ENCODE measurements around the gene ZNF445. TPM values are rescaled to one million over a fixed set of nuclear protein-coding genes. Genes with fewer than 3 reads are reported as not detected.
A peak's percentile ranks its signal among the peaks of the same experiment; 100 is the strongest.
"Not testable (repeated sequence)": the region's sequence is repeated elsewhere in the genome, so short reads cannot be mapped to it uniquely, and the experiment has no call there.

The ZNF445 gene
- total RNA-seq, 1 donor from 2014 or later: 46.1 TPM

- H3K4me1 Mint-ChIP-seq: no peaks in the 10 kb centered on the region
- H3K27me3 Mint-ChIP-seq (ENCODE audit: low read depth): no peaks in the 10 kb centered on the region
- no peak overlapping the region for H3K4me3 Mint-ChIP-seq
- H3K27ac Mint-ChIP-seq (ENCODE audit: unreplicated experiment): peak overlapping the region; percentile 93
- H3K9me3 Mint-ChIP-seq: no peaks in the 10 kb centered on the region
- no peak for DNase-seq (ENCODE audit: low read depth, low spot score)
- TF ChIP-seq CTCF (conservative IDR thresholded peaks at IDR 0.05): peak; percentile 38
- H3K36me3 Mint-ChIP-seq (ENCODE audit: low read depth): no peaks in the 10 kb centered on the region
Observed at GRCh38 chr3:44418549-44418948, 58.9 kb downstream of the ZNF445 start.

- not testable (repeated sequence) for H3K36me3 Mint-ChIP-seq (ENCODE audit: low read depth); H3K9me3 Mint-ChIP-seq
Observed at GRCh38 chr3:44418118-44418517, 59.4 kb downstream of the ZNF445 start.

GRCh38 chr3:44416031-44417030 lies 61.1 kb downstream of the ZNF445 start:
- no peak for DNase-seq (ENCODE audit: low read depth, low spot score)
- TF ChIP-seq CTCF (conservative IDR thresholded peaks at IDR 0.05): no peak
- H3K27me3 Mint-ChIP-seq (ENCODE audit: low read depth): no peaks in the 10 kb centered on the region
- H3K27ac Mint-ChIP-seq (ENCODE audit: unreplicated experiment): peak overlapping the region; percentile 43
- no peaks in the 10 kb centered on the region for H3K36me3 Mint-ChIP-seq (ENCODE audit: low read depth)
- no peak overlapping the region for H3K4me3 Mint-ChIP-seq
- no peaks in the 10 kb centered on the region for H3K4me1 Mint-ChIP-seq
- no peaks in the 10 kb centered on the region for H3K9me3 Mint-ChIP-seq

More at GRCh38 chr3:44418118-44418517, 59.4 kb downstream of the ZNF445 start:
- not testable (repeated sequence) for H3K27me3 Mint-ChIP-seq (ENCODE audit: low read depth); H3K27ac Mint-ChIP-seq (ENCODE audit: unreplicated experiment); DNase-seq (ENCODE audit: low read depth, low spot score); H3K4me1 Mint-ChIP-seq; H3K4me3 Mint-ChIP-seq

- Mint-ChIP-seq H3K4me1 (no peaks in the 10 kb centered on the region), H3K27me3 (ENCODE audit: low read depth) (no peaks in the 10 kb centered on the region), H3K27ac (ENCODE audit: unreplicated experiment) (no peak overlapping the region), H3K36me3 (ENCODE audit: low read depth) (no peaks in the 10 kb centered on the region), H3K9me3 (no peaks in the 10 kb centered on the region), H3K4me3 (no peak overlapping the region)
- TF ChIP-seq CTCF (conservative IDR thresholded peaks at IDR 0.05): no peak
- no peak for DNase-seq (ENCODE audit: low read depth, low spot score)
Observed at GRCh38 chr3:44415421-44415820, 62.0 kb downstream of the ZNF445 start.

GRCh38 chr3:44414517-44415090 lies 62.9 kb downstream of the ZNF445 start:
- H3K4me1 Mint-ChIP-seq: no peaks in the 10 kb centered on the region
- H3K27me3 Mint-ChIP-seq (ENCODE audit: low read depth): no peaks in the 10 kb centered on the region
- H3K4me3 Mint-ChIP-seq: no peak overlapping the region
- TF ChIP-seq CTCF (conservative IDR thresholded peaks at IDR 0.05): no peak
- no peak for DNase-seq (ENCODE audit: low read depth, low spot score)
- no peaks in the 10 kb centered on the region for H3K9me3 Mint-ChIP-seq
- no peak overlapping the region for H3K27ac Mint-ChIP-seq (ENCODE audit: unreplicated experiment)
- no peaks in the 10 kb centered on the region for H3K36me3 Mint-ChIP-seq (ENCODE audit: low read depth)

- Mint-ChIP-seq H3K36me3 (ENCODE audit: low read depth) (peaks cover 3% of the 10 kb centered on the region), H3K9me3 (no peaks in the 10 kb centered on the region), H3K4me3 (no peak overlapping the region), H3K27me3 (ENCODE audit: low read depth) (no peaks in the 10 kb centered on the region), H3K4me1 (no peaks in the 10 kb centered on the region), H3K27ac (ENCODE audit: unreplicated experiment) (no peak overlapping the region)
- DNase-seq (ENCODE audit: low read depth, low spot score): no peak
- no peak for TF ChIP-seq CTCF (conservative IDR thresholded peaks at IDR 0.05)
Observed at GRCh38 chr3:44412365-44412764, 65.1 kb downstream of the ZNF445 start.
